ENCODE data around the gene TRIM2. TPM values are rescaled to one million over a fixed set of nuclear protein-coding genes. Genes with fewer than 3 reads are reported as not detected.

TRIM2 gene
- polyA plus RNA-seq, 1 donor (not counting 4 experiments of a cell fraction or from before 2014, with no cell fraction given) = 10.6 TPM

DNA sequence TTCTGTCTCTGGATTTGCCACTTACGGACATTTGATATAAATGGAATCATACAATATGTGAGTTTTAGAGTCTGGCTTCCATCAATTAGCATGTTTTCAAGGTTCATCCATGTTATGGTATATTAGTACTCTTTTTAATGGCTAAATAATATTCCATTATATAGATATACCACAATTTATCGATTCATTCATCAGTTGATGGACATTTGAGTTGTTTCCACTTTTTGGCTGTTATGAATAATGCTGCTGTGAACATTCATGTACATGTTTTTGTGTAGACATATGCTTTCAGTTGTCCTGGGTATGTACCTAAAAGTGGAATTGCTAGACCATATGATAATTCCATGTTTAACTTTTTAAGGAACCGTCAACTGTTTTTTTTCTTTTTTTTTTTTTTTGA is 79.0 kb downstream of the TRIM2 start:
- Histone ChIP-seq H3K9ac (ENCODE audit: control insufficient read depth, extremely low read depth, insufficient read depth, low read length) (no peak overlapping the region), H3K36me3 (ENCODE audit: control insufficient read depth in 2 of 2, extremely low read depth in 1 of 2, insufficient read depth in 2 of 2, low read length in 2 of 2) (peaks cover 0 to 2% of the 10 kb centered on the region in 2 experiments), H3K9me1 (ENCODE audit: control insufficient read depth, extremely low read depth, insufficient read depth, low read length) (no peaks in the 10 kb centered on the region), H3K4me2 (ENCODE audit: control insufficient read depth, extremely low read depth, insufficient read depth, low read depth, low read length) (no peak overlapping the region), H4K20me1 (ENCODE audit: control insufficient read depth, extremely low read depth, insufficient read depth, low read length) (no peaks in the 10 kb centered on the region), H3K27me3 (ENCODE audit: control insufficient read depth, extremely low read depth, insufficient read depth, low read length) (no peaks in the 10 kb centered on the region), H3K79me2 (ENCODE audit: control insufficient read depth, insufficient read depth, low read length) (no peaks in the 10 kb centered on the region), H3K9me3 (ENCODE audit: control insufficient read depth, low read depth, low read length) (no peaks in the 10 kb centered on the region), H2AFZ (ENCODE audit: control insufficient read depth, low read length) (no peak overlapping the region), H3K4me3 (ENCODE audit: control insufficient read depth in 2 of 3, extremely low read depth in 1 of 3, insufficient read depth in 2 of 3, low read depth in 1 of 3, low read length in 3 of 3) (no peak overlapping the region), H3K4me1 (ENCODE audit: control insufficient read depth, extremely low read depth, insufficient read depth, low read length) (no peaks in the 10 kb centered on the region), H3K27ac (ENCODE audit: control insufficient read depth, insufficient read depth, low read length) (no peak overlapping the region)
- dilution Hi-C loops (cut with MboI; ENCODE audit: extremely low pct_ligation_motif_present, low sequenced_read_pairs) = no loop called here
- DNase-seq (ENCODE audit: low read depth, low spot score) (no peak), FAIRE-seq (no peak)
- TF ChIP-seq, protein P1, sequence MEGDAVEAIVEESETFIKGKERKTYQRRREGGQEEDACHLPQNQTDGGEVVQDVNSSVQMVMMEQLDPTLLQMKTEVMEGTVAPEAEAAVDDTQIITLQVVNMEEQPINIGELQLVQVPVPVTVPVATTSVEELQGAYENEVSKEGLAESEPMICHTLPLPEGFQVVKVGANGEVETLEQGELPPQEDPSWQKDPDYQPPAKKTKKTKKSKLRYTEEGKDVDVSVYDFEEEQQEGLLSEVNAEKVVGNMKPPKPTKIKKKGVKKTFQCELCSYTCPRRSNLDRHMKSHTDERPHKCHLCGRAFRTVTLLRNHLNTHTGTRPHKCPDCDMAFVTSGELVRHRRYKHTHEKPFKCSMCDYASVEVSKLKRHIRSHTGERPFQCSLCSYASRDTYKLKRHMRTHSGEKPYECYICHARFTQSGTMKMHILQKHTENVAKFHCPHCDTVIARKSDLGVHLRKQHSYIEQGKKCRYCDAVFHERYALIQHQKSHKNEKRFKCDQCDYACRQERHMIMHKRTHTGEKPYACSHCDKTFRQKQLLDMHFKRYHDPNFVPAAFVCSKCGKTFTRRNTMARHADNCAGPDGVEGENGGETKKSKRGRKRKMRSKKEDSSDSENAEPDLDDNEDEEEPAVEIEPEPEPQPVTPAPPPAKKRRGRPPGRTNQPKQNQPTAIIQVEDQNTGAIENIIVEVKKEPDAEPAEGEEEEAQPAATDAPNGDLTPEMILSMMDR (optimal IDR thresholded peaks at IDR 0.05 in 1 of 3, IDR thresholded peaks at IDR 0.05 in 1 of 3, conservative IDR thresholded peaks at IDR 0.05 in 1 of 3; ENCODE audit: extremely low read depth in 1 of 3, insufficient read depth in 2 of 3, low read length in 3 of 3) = no peak
- no peak for TF ChIP-seq EZH2 (IDR thresholded peaks at IDR 0.05; ENCODE audit: low read length)

GRCh38 chr4:153290134-153290533 is 85.9 kb downstream of the TRIM2 start:
- peaks cover 11% of the 10 kb centered on the region for H3K4me1 ChIP-seq (ENCODE audit: control insufficient read depth, extremely low read depth, insufficient read depth, low read length)
- no peak for FAIRE-seq
- dilution Hi-C loops (cut with MboI; ENCODE audit: extremely low pct_ligation_motif_present, low sequenced_read_pairs) = no loop called here

More at GRCh38 chr4:153290134-153290533, 85.9 kb downstream of the TRIM2 start:
- no peak for TF ChIP-seq EZH2 (IDR thresholded peaks at IDR 0.05; ENCODE audit: low read length)
- TF ChIP-seq, protein P1 (optimal IDR thresholded peaks at IDR 0.05 in 1 of 3, IDR thresholded peaks at IDR 0.05 in 1 of 3, conservative IDR thresholded peaks at IDR 0.05 in 1 of 3; ENCODE audit: extremely low read depth in 1 of 3, insufficient read depth in 2 of 3, low read length in 3 of 3) = no peak
- no peak overlapping the region for H3K9ac ChIP-seq (ENCODE audit: control insufficient read depth, extremely low read depth, insufficient read depth, low read length)
- H3K9me3 ChIP-seq (ENCODE audit: control insufficient read depth, low read depth, low read length) = no peaks in the 10 kb centered on the region
- no peaks in the 10 kb centered on the region for H4K20me1 ChIP-seq (ENCODE audit: control insufficient read depth, extremely low read depth, insufficient read depth, low read length)
- no peak overlapping the region for H3K27ac ChIP-seq (ENCODE audit: control insufficient read depth, insufficient read depth, low read length)
- H3K36me3 ChIP-seq (ENCODE audit: control insufficient read depth in 2 of 2, extremely low read depth in 1 of 2, insufficient read depth in 2 of 2, low read length in 2 of 2) = peaks cover 0 to 4% of the 10 kb centered on the region in 2 experiments
- H2AFZ ChIP-seq (ENCODE audit: control insufficient read depth, low read length) = no peak overlapping the region
- H3K27me3 ChIP-seq (ENCODE audit: control insufficient read depth, extremely low read depth, insufficient read depth, low read length) = no peaks in the 10 kb centered on the region
- H3K9me1 ChIP-seq (ENCODE audit: control insufficient read depth, extremely low read depth, insufficient read depth, low read length) = no peaks in the 10 kb centered on the region
- no peak overlapping the region for H3K4me3 ChIP-seq (ENCODE audit: control insufficient read depth in 2 of 3, extremely low read depth in 1 of 3, insufficient read depth in 2 of 3, low read depth in 1 of 3, low read length in 3 of 3)
- no peak overlapping the region for H3K4me2 ChIP-seq (ENCODE audit: control insufficient read depth, extremely low read depth, insufficient read depth, low read depth, low read length)
- DNase-seq (ENCODE audit: low read depth, low spot score) = no peak
- H3K79me2 ChIP-seq (ENCODE audit: control insufficient read depth, insufficient read depth, low read length) = no peaks in the 10 kb centered on the region
